Measurements from ENCODE around the gene IL16.

GRCh38 chr15:81211376-81211775, 14.7 kb downstream of the IL16 start:
- TF ChIP-seq TAF1 (IDR thresholded peaks at IDR 0.05; ENCODE audit: borderline replicate concordance, low read depth, low read length) (no peak), POLR2A (IDR thresholded peaks at IDR 0.05; ENCODE audit: low read depth, low read length) (no peak), POLR2AphosphoS5 (IDR thresholded peaks at IDR 0.05; ENCODE audit: low read depth, low read length) (no peak)
